ENCODE data around the gene CASKIN1.
A peak's percentile ranks its signal among the peaks of the same experiment; 100 is the strongest.
"Not testable (repeated sequence)": the region's sequence is repeated elsewhere in the genome, so short reads cannot be mapped to it uniquely, and the experiment has no call there.

CASKIN1 gene

GRCh38 chr16:2155091-2155950 is 41.1 kb downstream of the CASKIN1 start, which contains the start of gene TRAF7:
TSS of gene TRAF7 (plus strand) at chr16:2155782. CDS start at chr16:2163921, 8,139 bp downstream.
- DNase-seq (ENCODE audit: low spot score) = peak; percentile 100

GRCh38 chr16:2154533-2155090 is 41.8 kb downstream of the CASKIN1 start:
- no peak for DNase-seq (ENCODE audit: low spot score)

GRCh38 chr16:2152695-2153506 is 43.5 kb downstream of the CASKIN1 start:
- no peak for DNase-seq (ENCODE audit: low spot score)

GRCh38 chr16:2151188-2152091 is 45.0 kb downstream of the CASKIN1 start:
- no peak for DNase-seq (ENCODE audit: low spot score)

GRCh38 chr16:2150418-2151187 is 45.8 kb downstream of the CASKIN1 start:
- no peak for DNase-seq (ENCODE audit: low spot score)

- DNase-seq (ENCODE audit: low spot score) = no peak
Measured at GRCh38 chr16:2149630-2150417, 46.6 kb downstream of the CASKIN1 start.

GRCh38 chr16:2148714-2149629 is 47.4 kb downstream of the CASKIN1 start:
- DNase-seq (ENCODE audit: low spot score) = peak; percentile 47

- DNase-seq (ENCODE audit: low spot score) = peak; percentile 58
Measured at GRCh38 chr16:2147981-2148671, 48.3 kb downstream of the CASKIN1 start, which contains the start of gene RAB26. TSS of gene RAB26 (plus strand) at chr16:2148625. CDS start at chr16:2148784, 159 bp downstream.

GRCh38 chr16:2147378-2147777 is 49.0 kb downstream of the CASKIN1 start:
- DNase-seq (ENCODE audit: low spot score) = no peak

- DNase-seq (ENCODE audit: low spot score) = no peak
Measured at GRCh38 chr16:2145843-2146242, 50.6 kb downstream of the CASKIN1 start.

- no peak for DNase-seq (ENCODE audit: low spot score)
Measured at GRCh38 chr16:2143878-2144485, 52.4 kb downstream of the CASKIN1 start.

GRCh38 chr16:2142942-2143877 is 53.2 kb downstream of the CASKIN1 start:
- no peak for DNase-seq (ENCODE audit: low spot score)

GRCh38 chr16:2135770-2136490 is 60.5 kb downstream of the CASKIN1 start, which contains the start of gene PKD1:
TSS of gene PKD1 (minus strand) at chr16:2135898. CDS start at chr16:2135689, 209 bp downstream.
- not testable (repeated sequence) for DNase-seq (ENCODE audit: low spot score)

GRCh38 chr16:2135071-2135470 is 61.3 kb downstream of the CASKIN1 start:
- DNase-seq (ENCODE audit: low spot score) = not testable (repeated sequence)

- DNase-seq (ENCODE audit: low spot score) = not testable (repeated sequence)
Measured at GRCh38 chr16:2133797-2134196, 62.6 kb downstream of the CASKIN1 start.
